Measurements from ENCODE around the gene SLC6A19.

The SLC6A19 gene

GRCh38 chr5:1272201-1272600 is 70.8 kb downstream of the SLC6A19 start:
- H3K4me3 ChIP-seq (ENCODE audit: low read depth, low read length) = no peak overlapping the region
- DNase-seq (ENCODE audit: low read depth) = no peak

GRCh38 chr5:1273745-1274144 is 72.3 kb downstream of the SLC6A19 start:
- DNase-seq (ENCODE audit: low read depth) = no peak
- no peak overlapping the region for H3K4me3 ChIP-seq (ENCODE audit: low read depth, low read length)

GRCh38 chr5:1274471-1274870 is 73.1 kb downstream of the SLC6A19 start:
- DNase-seq (ENCODE audit: low read depth) = no peak
- H3K4me3 ChIP-seq (ENCODE audit: low read depth, low read length) = no peak overlapping the region

Data from skeletal muscle cell (primary cell).